Esophagus squamous epithelium (tissue), 5 donors: ENCODE data around the gene RFC5. TPM values are rescaled to one million over a fixed set of nuclear protein-coding genes. Genes with fewer than 3 reads are reported as not detected.

ENCODE experiments used
- DNase-seq: peaks from one replicate; lab custom pipeline; 2025; lab: John Stamatoyannopoulos, UW
- H3K27ac ChIP-seq, 4 donors: fragments of 200-600 bp; sonication (generic); one replicate each; pipeline ENCODE4 v1.5.1; 2016 to 2019; ENCODE audit warnings: mild to moderate bottlenecking in 1 of 4
- H3K27me3 ChIP-seq, 4 donors: fragments of 200-600 bp; sonication (generic); 1 replicate in 3 of 4; 2 replicates in 1 of 4; pipeline versions ENCODE4 v1.5.1 to v1.6.0; 2017 to 2021; ENCODE audit warnings: antibody characterized with exemption in 1 of 4
- H3K36me3 ChIP-seq, 3 donors: fragments of 200-600 bp; sonication (generic); one replicate each; pipeline ENCODE4 v1.5.1; 2016 to 2019
- H3K4me1 ChIP-seq, 3 donors: fragments of 200-600 bp; sonication (generic); one replicate each; pipeline ENCODE4 v1.5.1; 2017 to 2019
- H3K4me3 ChIP-seq, 4 donors: fragments of 200-600 bp; sonication (generic); 1 replicate in 3 of 4; 2 replicates in 1 of 4; pipeline ENCODE4 v1.5.1; 2016 to 2019; ENCODE audit warnings: mild to moderate bottlenecking in 2 of 4, moderate library complexity in 1 of 4
- H3K9me3 ChIP-seq, 3 donors: fragments of 200-600 bp; sonication (generic); one replicate each; pipeline ENCODE4 v1.5.1; 2016 to 2019
- CTCF ChIP-seq, 6 experiments: fragments of 450-650 bp in 4 of 6; fragments of 200-600 bp in 2 of 6; sonication (generic) in 2 of 6; IDR thresholded peaks; one replicate each; pipeline ENCODE4 v1.5.1; 2016 to 2019; ENCODE audit warnings: antibody characterized with exemption in 6 of 6, mild to moderate bottlenecking in 4 of 6, moderate library complexity in 4 of 6
- POLR2A ChIP-seq, 4 donors: fragments of 450-650 bp; IDR thresholded peaks; one replicate each; pipeline ENCODE4 v1.6.1; 2017; ENCODE audit warnings: antibody characterized with exemption in 4 of 4, mild to moderate bottlenecking in 4 of 4, moderate library complexity in 3 of 4
- WGBS, 2 donors: methylation state at CpG; one replicate each; pipeline ENCODE4 v1.1.5; 2018; 5-methylcytosine and 5-hydroxymethylcytosine counted together
- intact Hi-C: fragments of 100-400 bp; cut with DNase I; formaldehyde crosslinking; loops from one replicate; pipeline ENCODE4 v1.15.0; 2022
- total RNA-seq, 4 donors: library from RNA; depleted of rRNA; stranded (reverse); fragments of >200 nt; gene quantifications; one replicate each; pipeline ENCODE4 v1.1.0, GENCODE V29; 2016
- donor health status: DM: yes; HTN: yes; CAD: no.

Gene RFC5
- total RNA-seq, 4 donors from 2014 or later = 11.5 to 32.2 (median 19.1) TPM

GRCh38 chr12:118053071-118053985, 36.8 kb downstream of the RFC5 start:
- peaks cover 15 to 65% (median 19%) of the 10 kb centered on the region in 3 donors for H3K4me1 ChIP-seq
- DNase-seq = no peak
- intact Hi-C loops = no loop called here
- H3K27ac ChIP-seq = peak overlapping the region; percentile 39 to 78 (median 74)
- H3K27me3 ChIP-seq = no peaks in the 10 kb centered on the region
- no peaks in the 10 kb centered on the region for H3K9me3 ChIP-seq
- H3K4me3 ChIP-seq = no peak overlapping the region
- H3K36me3 ChIP-seq = peaks cover 0 to 37% (median 7%) of the 10 kb centered on the region in 3 donors
- TF ChIP-seq POLR2A (IDR thresholded peaks at IDR 0.05) (no peak), CTCF (IDR thresholded peaks at IDR 0.05) (no peak)
- 85 to 87% methylated on average over 10 of the region's 10 CpGs for WGBS, 2 donors

GRCh38 chr12:118055144-118055557, 38.6 kb downstream of the RFC5 start:
- intact Hi-C loops = no loop called here
- H3K4me3 ChIP-seq = no peak overlapping the region
- H3K36me3 ChIP-seq = peaks cover 0 to 20% (median 7%) of the 10 kb centered on the region in 3 donors
- no peaks in the 10 kb centered on the region for H3K9me3 ChIP-seq
- no peak for DNase-seq
- 61 to 79% methylated on average over 2 of the region's 2 CpGs for WGBS, 2 donors
- TF ChIP-seq POLR2A (IDR thresholded peaks at IDR 0.05) (no peak), CTCF (IDR thresholded peaks at IDR 0.05) (peak in 5 of 6 experiments; percentile 23 to 62 (median 49))
- H3K27me3 ChIP-seq = no peaks in the 10 kb centered on the region
- H3K27ac ChIP-seq = peak overlapping the region in 1 of 4 donors; percentile 25
- peaks cover 24 to 84% (median 25%) of the 10 kb centered on the region in 3 donors for H3K4me1 ChIP-seq

- TF ChIP-seq POLR2A (IDR thresholded peaks at IDR 0.05) (no peak), CTCF (IDR thresholded peaks at IDR 0.05) (no peak)
- Histone ChIP-seq H3K27me3 (no peaks in the 10 kb centered on the region), H3K36me3 (peaks cover 0 to 11% (median 4%) of the 10 kb centered on the region in 3 donors), H3K4me1 (peaks cover 25 to 85% (median 25%) of the 10 kb centered on the region in 3 donors), H3K4me3 (no peak overlapping the region), H3K27ac (peak overlapping the region in 2 of 4 donors; percentile 4 to 25), H3K9me3 (no peaks in the 10 kb centered on the region)
- no peak for DNase-seq
- WGBS, 2 donors = 60 to 64% methylated on average over 10 to 13 of the region's 13 CpGs
- intact Hi-C loops = no loop called here
Measured at GRCh38 chr12:118055865-118056773, 39.6 kb downstream of the RFC5 start.

GRCh38 chr12:118058227-118058626, 41.7 kb downstream of the RFC5 start:
- intact Hi-C loops = no loop called here
- 90 to 94% methylated on average over 7 of the region's 7 CpGs for WGBS, 2 donors
- no peaks in the 10 kb centered on the region for H3K27me3 ChIP-seq
- no peak for TF ChIP-seq CTCF (IDR thresholded peaks at IDR 0.05)
- H3K9me3 ChIP-seq = no peaks in the 10 kb centered on the region
- no peak overlapping the region for H3K4me3 ChIP-seq
- no peak overlapping the region for H3K27ac ChIP-seq
- H3K36me3 ChIP-seq = no peaks in the 10 kb centered on the region
- peaks cover 12 to 78% (median 17%) of the 10 kb centered on the region in 3 donors for H3K4me1 ChIP-seq
- no peak for DNase-seq
